HG03139 (cell line): ENCODE measurements around the gene TMEM8B.
"Not testable (repeated sequence)": the region's sequence is repeated elsewhere in the genome, so short reads cannot be mapped to it uniquely, and the experiment has no call there.

Source experiments
- ATAC-seq: cut with Tn5 transposase; IDR thresholded peaks from one replicate; pipeline ENCODE4 v1.9.1; 2021; ENCODE audit not compliant: unreplicated experiment

Gene TMEM8B

GRCh38 chr9:35905912-35906679 is 77.1 kb downstream of the TMEM8B start, which contains the start of gene HRCT1:
Gene HRCT1 (plus strand): TSS chr9:35906202. CDS start chr9:35906288, 86 bp downstream.
- ATAC-seq = no peak

DNA sequence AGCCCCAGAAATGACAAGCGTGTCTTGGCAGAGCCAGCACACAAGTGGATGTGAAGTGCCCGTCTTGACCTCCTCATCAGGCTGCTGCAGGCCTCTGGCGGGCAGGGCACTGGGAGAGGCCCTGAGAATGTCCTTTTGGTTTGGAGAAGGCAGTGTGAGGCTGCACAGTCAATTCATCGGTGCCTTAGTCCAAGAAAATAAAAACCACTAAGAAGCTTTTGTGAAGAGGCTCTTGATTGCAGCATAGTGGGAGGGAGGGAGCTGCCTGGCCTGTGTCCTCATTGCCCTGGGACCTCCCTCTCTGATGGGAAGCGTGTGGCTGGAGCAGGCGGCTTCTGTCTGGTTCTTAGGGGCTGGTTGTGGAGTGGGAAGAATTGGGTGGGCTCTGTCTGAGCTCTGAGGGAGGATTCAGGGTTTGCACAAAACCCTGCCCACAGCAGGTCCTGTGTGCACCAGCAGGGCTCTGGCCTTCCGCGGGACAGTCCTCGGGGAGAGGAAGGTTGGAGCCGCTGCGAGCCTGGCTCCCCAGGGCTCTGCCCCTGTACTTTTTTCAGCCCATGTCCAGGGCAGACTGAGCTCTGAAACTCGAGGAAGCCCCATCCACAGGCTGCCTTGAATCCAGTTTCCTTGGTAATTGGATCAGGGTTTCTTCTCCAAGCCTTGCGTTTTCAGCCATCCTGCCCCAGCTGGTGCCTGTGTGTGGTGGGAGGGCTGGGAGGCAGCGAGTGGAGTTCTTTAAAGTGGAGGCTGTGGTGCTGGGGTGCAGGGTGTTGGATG is 78.1 kb downstream of the TMEM8B start:
- no peak for ATAC-seq

GRCh38 chr9:35907711-35908503 is 78.9 kb downstream of the TMEM8B start:
- no peak for ATAC-seq

GRCh38 chr9:35908504-35909125 is 79.6 kb downstream of the TMEM8B start:
- no peak for ATAC-seq

DNA sequence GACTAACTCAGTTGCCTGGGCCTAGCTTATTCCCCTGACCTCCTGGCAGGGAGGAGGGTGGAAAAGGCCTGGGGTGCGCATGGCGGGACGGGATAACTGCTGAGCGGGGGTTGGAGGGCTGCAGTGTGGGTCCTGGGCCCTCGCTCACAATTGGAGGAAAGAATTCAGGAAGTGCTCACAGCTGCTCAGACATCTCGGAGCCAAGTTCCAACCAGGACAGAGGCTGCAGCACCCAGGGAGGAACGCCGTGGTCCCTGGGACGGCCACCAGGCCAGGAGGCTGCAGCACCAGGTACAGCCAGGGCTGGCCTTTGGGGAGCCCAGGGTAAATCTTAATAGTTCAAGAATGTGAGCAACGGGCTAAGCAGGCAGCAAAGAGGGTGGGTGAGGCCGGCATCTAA is 80.2 kb downstream of the TMEM8B start, which contains the start of gene SPAAR:
Gene SPAAR (plus strand): TSS at position 217 of the 400 bp plus-strand sequence. CDS start 974 bp downstream, outside the sequence.
- no peak for ATAC-seq

- no peak for ATAC-seq
These were observed 80.9 kb downstream of the TMEM8B start for GRCh38 chr9:35909687-35910612.

GRCh38 chr9:35910613-35911359 is 81.8 kb downstream of the TMEM8B start:
- no peak for ATAC-seq

DNA sequence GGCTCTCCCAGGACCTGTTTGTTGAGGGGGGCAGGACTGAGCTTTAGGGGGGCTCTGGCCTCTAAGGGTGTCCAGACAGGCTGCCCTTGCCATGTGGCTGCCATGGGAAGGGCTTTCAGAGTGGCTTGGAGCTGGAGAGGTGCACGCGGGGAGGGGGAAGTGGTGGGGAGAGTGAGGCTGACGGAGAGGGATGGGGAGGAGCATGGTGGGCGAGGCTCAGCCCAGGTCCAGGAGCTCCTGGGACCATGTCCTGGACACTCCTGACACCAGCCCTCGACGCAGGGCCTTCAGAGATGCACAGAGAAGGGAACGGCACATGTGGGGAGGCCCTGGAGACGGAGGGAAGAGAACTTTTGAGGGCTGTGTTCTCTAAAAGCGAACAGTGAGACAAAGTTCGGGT is 82.7 kb downstream of the TMEM8B start:
- ATAC-seq = no peak

DNA sequence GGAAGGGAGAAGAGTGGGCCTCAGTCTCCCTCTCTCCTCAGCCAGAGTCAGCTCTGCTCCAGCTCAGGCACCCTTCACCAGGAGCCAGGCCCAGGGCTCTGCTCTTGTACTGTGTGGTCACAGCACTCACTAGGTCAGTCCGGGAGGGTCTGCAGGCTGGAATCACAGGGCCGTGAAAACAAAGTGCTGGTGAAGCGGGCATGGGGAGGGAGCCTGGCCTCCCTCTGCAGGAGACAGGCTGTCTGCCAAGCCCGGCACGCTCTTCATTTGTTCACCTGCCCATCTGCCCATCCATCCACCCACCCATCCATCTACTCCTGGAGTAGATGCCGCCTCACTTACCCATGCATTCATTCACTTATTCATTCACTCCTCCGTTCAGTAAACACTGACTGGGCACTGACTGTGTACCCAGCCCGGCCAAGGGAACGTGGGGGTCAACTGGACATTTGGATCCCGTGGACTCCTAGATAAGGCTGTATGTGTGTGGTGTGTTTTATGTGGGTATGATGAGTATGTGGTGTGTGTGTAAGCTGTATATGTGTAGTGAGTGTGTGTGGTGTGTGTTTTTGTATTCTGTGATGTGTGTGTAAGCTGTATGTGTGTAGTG is 83.9 kb downstream of the TMEM8B start:
- ATAC-seq = no peak

- ATAC-seq = not testable (repeated sequence)
These were observed 84.4 kb downstream of the TMEM8B start for GRCh38 chr9:35913429-35913828.

DNA sequence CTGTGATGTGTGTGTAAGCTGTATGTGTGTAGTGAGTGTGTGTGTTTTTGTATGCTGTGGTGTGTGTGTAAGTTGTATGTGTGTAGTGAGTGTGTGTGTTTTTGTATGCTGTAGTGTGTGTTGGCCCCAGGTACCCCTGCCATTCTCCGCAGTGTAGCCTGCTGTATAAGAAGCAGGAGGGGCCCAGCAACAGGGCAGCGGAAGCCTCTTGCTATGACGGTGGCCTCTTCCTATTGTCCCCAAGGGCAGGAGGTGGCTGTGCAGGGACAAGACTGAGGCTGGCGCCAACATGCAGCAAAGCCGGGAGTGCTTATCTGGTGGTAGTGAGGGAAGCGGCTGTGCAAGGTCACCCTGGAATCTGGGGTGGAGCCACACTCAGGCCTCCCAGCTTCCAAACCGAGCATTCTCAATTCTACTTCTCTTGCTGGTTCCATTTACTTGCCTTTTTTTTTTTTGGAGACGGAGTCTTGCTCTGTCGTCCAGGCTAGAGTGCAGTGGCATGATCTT is 85.3 kb downstream of the TMEM8B start:
- no peak for ATAC-seq
